CD14-positive monocyte (primary cell): Measurements from ENCODE around the gene STK38L. TPM values are rescaled to one million over a fixed set of nuclear protein-coding genes. Genes with fewer than 3 reads are reported as not detected.

ENCODE experiments used
- DNase-seq, 3 donors: peaks; one replicate each; pipeline ENCODE4 v3.0.0-alpha.2; 2011 to 2022
- H2AFZ ChIP-seq: 2 replicates; pipeline ENCODE4 v1.6.0; 2012; ENCODE audit warnings: mild to moderate bottlenecking, low read depth, low read length, inconsistent platforms; ENCODE audit not compliant: insufficient read depth, poor library complexity, severe bottlenecking
- H3K27ac ChIP-seq, 2 donors: 1 replicate in 1 of 2; 2 replicates in 1 of 2; pipeline ENCODE4 v1.5.1; 2012 to 2013; ENCODE audit warnings: low read length in 2 of 2, control low read depth in 1 of 2, inconsistent platforms in 1 of 2, low read depth in 1 of 2, mild to moderate bottlenecking in 1 of 2
- H3K27me3 ChIP-seq, 2 donors: one replicate each; pipeline versions ENCODE4 v1.6.0 to v1.6.1; 2011 to 2013; ENCODE audit warnings: low read length in 2 of 2; ENCODE audit not compliant: control insufficient read depth in 2 of 2, insufficient read depth in 2 of 2
- H3K36me3 ChIP-seq, 2 donors: replicated peaks in 1 of 2; 1 replicate in 1 of 2; 2 replicates in 1 of 2; pipeline versions ENCODE4 v1.5.1 to v1.6.1; 2012 to 2013; ENCODE audit warnings: low read length in 2 of 2, control low read depth in 1 of 2, inconsistent platforms in 1 of 2, mild to moderate bottlenecking in 1 of 2; ENCODE audit not compliant: insufficient read depth in 2 of 2, control insufficient read depth in 1 of 2
- H3K4me1 ChIP-seq, 2 donors: 1 replicate in 1 of 2; 2 replicates in 1 of 2; pipeline versions ENCODE4 v1.5.1 to v1.6.1; 2012 to 2013; ENCODE audit warnings: low read length in 2 of 2, control low read depth in 1 of 2, inconsistent platforms in 1 of 2, mild to moderate bottlenecking in 1 of 2, moderate library complexity in 1 of 2; ENCODE audit not compliant: insufficient read depth in 2 of 2, control insufficient read depth in 1 of 2
- H3K4me2 ChIP-seq: replicated peaks from 2 replicates; pipeline ENCODE3; 2012; ENCODE audit warnings: low read length, moderate library complexity, mild to moderate bottlenecking; ENCODE audit not compliant: poor library complexity, severe bottlenecking; ENCODE audit errors: extremely low read depth
- H3K4me3 ChIP-seq, 3 experiments: fragments of 200-600 bp in 1 of 3; sonication (generic) in 1 of 3; replicated peaks in 1 of 3; 1 replicate in 2 of 3; 2 replicates in 1 of 3; pipeline ENCODE4 v1.5.1; 2011 to 2013; ENCODE audit warnings: low read length in 3 of 3, mild to moderate bottlenecking in 3 of 3, control low read depth in 2 of 3, low read depth in 2 of 3, inconsistent platforms in 1 of 3, moderate library complexity in 1 of 3
- H3K79me2 ChIP-seq: 2 replicates; pipeline ENCODE4 v1.6.0; 2012; ENCODE audit warnings: mild to moderate bottlenecking, control low read depth, inconsistent platforms, low read length, moderate library complexity; ENCODE audit not compliant: insufficient read depth
- H3K9ac ChIP-seq: 2 replicates; pipeline ENCODE4 v1.6.0; 2017; ENCODE audit warnings: low read length, mild to moderate bottlenecking; ENCODE audit not compliant: insufficient read depth, poor library complexity, severe bottlenecking
- H3K9me3 ChIP-seq, 2 donors: replicated peaks in 1 of 2; 1 replicate in 1 of 2; 2 replicates in 1 of 2; pipeline versions ENCODE4 v1.5.1 to v1.6.1; 2012 to 2013; ENCODE audit warnings: low read length in 2 of 2, control low read depth in 1 of 2; ENCODE audit not compliant: control insufficient read depth in 1 of 2, insufficient read depth in 1 of 2
- H4K20me1 ChIP-seq: 2 replicates; pipeline ENCODE4 v1.6.0; 2012; ENCODE audit warnings: mild to moderate bottlenecking, low read length, control low read depth, moderate library complexity; ENCODE audit not compliant: insufficient read depth
- H3K27ac Mint-ChIP-seq, 7 donors: one replicate each; pipeline ENCODE4 v1.8.0; 2020; ENCODE audit warnings: mild to moderate bottlenecking in 7 of 7, mixed read lengths in 7 of 7, moderate library complexity in 6 of 7, inconsistent platforms in 2 of 7
- H3K27me3 Mint-ChIP-seq, 3 donors: one replicate each; pipeline ENCODE4 v1.8.0; 2021 to 2022; ENCODE audit warnings: low read depth in 3 of 3, mild to moderate bottlenecking in 3 of 3, mixed read lengths in 3 of 3, moderate library complexity in 3 of 3, inconsistent platforms in 1 of 3
- H3K36me3 Mint-ChIP-seq, 2 donors: one replicate each; pipeline ENCODE4 v1.8.0; 2020; ENCODE audit warnings: mixed read lengths in 2 of 2, inconsistent platforms in 1 of 2, mild to moderate bottlenecking in 1 of 2
- H3K4me1 Mint-ChIP-seq: one replicate; pipeline ENCODE4 v1.8.0; 2020; ENCODE audit warnings: mild to moderate bottlenecking, mixed read lengths
- H3K4me3 Mint-ChIP-seq, 2 donors: one replicate each; pipeline ENCODE4 v1.8.0; 2020; ENCODE audit warnings: mild to moderate bottlenecking in 2 of 2, mixed read lengths in 2 of 2, moderate library complexity in 1 of 2
- H3K9me3 Mint-ChIP-seq, 7 donors: one replicate each; pipeline ENCODE4 v1.8.0; 2020 to 2022; ENCODE audit warnings: mixed read lengths in 7 of 7, mild to moderate bottlenecking in 6 of 7, moderate library complexity in 6 of 7, inconsistent platforms in 2 of 7
- WGBS: methylation state at CpG from one replicate; pipeline ENCODE4 v1.1.5; 2013; ENCODE audit warnings: missing lambda C conversion rate; ENCODE audit not compliant: insufficient coverage; 5-methylcytosine and 5-hydroxymethylcytosine counted together
- intact Hi-C, 2 donors: fragments of 100-400 bp; cut with micrococcal nuclease; formaldehyde crosslinking; loops; one replicate each; pipeline versions ENCODE4 v1.15.0 to v1.15.1; 2023
- polyA plus RNA-seq, 3 donors: library from polyadenylated mRNA; depleted of rRNA in 1 of 3; unstranded in 2 of 3; stranded (reverse) in 1 of 3; fragments of 300-500 nt in 2 of 3; fragments of >200 nt in 1 of 3; fragmentation: Illumina TruSeq in 2 of 3; gene quantifications; 1 replicate in 2 of 3; 2 replicates in 1 of 3; pipeline ENCODE4 v1.2.3, GENCODE V29; 2012 to 2021
- TF ChIP-seq, protein P1 (sequence below): fragments of 200-600 bp; IDR thresholded peaks from one replicate; pipeline ENCODE4 v1.8.0; 2022; ENCODE audit warnings: antibody characterized with exemption, mild to moderate bottlenecking

STK38L gene
- polyA plus RNA-seq, 3 donors: 20.0 to 29.5 (median 20.5) TPM

DNA sequence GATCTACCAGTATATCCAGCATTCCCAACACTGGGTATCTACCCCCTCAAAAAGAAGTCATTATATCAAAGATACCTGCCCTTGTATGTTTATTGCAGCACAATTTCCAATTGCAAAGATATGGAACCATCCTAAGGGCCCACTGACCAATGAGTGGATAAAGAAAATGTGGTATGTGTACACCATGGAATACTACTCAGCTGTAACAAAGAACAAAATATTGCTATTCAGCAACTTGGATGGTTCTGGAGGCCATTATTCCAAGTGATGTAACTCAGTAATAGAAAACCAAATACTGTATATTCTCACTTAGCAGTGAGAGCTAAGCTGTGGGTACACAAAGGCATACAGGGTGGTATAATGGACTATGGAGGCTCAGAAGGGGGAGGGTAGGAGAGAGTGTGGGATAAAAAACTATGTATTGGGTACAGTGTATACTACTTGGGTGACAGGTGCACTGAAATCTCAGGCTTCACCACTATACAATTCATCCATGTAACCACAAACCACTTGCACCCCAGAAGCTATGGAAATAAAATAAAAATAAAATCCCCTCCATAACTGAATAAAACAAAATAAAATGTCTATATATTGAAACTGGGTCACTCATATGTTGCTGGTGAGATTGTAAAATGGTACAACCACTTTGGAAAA, 34.7 kb upstream of the STK38L start:
- Histone ChIP-seq H3K4me2 (no peak overlapping the region), H3K9ac (no peak overlapping the region), H3K36me3 (no peaks in the 10 kb centered on the region), H3K79me2 (no peaks in the 10 kb centered on the region), H3K4me1 (no peaks in the 10 kb centered on the region), H3K27me3 (no peaks in the 10 kb centered on the region), H3K27ac (no peak overlapping the region), H3K9me3 (peaks cover 7 to 9% of the 10 kb centered on the region in 2 donors), H3K4me3 (no peak overlapping the region), H4K20me1 (no peaks in the 10 kb centered on the region), H2AFZ (no peak overlapping the region)
- TF ChIP-seq, protein P1, sequence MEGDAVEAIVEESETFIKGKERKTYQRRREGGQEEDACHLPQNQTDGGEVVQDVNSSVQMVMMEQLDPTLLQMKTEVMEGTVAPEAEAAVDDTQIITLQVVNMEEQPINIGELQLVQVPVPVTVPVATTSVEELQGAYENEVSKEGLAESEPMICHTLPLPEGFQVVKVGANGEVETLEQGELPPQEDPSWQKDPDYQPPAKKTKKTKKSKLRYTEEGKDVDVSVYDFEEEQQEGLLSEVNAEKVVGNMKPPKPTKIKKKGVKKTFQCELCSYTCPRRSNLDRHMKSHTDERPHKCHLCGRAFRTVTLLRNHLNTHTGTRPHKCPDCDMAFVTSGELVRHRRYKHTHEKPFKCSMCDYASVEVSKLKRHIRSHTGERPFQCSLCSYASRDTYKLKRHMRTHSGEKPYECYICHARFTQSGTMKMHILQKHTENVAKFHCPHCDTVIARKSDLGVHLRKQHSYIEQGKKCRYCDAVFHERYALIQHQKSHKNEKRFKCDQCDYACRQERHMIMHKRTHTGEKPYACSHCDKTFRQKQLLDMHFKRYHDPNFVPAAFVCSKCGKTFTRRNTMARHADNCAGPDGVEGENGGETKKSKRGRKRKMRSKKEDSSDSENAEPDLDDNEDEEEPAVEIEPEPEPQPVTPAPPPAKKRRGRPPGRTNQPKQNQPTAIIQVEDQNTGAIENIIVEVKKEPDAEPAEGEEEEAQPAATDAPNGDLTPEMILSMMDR: no peak
- intact Hi-C loops: no loop called here
- Mint-ChIP-seq H3K27ac (no peak overlapping the region), H3K27me3 (peaks cover 0 to 1% (median 0%) of the 10 kb centered on the region in 3 donors), H3K36me3 (no peaks in the 10 kb centered on the region), H3K4me3 (no peak overlapping the region), H3K9me3 (peaks cover 2 to 12% (median 7%) of the 10 kb centered on the region in 7 donors), H3K4me1 (no peaks in the 10 kb centered on the region)
- no peak for DNase-seq

DNA sequence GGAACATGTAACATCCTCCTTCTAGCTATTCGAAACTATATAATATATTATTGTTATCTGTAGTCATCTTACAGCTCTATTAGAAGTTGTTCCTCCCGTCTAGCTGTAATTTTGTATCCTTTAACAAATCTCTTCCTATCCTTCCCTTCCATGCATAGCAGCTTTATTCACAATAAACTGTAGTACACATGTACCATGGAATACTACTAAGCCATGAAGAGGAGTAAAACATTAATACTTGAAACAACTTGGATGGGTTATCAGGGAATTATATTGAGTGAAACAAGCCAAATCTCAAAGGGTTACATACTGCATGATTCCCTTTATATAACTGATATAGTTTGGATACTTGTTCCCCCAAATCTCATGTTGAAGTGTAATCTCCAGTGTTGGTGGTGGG, 33.9 kb upstream of the STK38L start:
- no CpG with 5 or more reads among the region's 2 CpGs for WGBS
- H3K4me1 Mint-ChIP-seq: no peaks in the 10 kb centered on the region
- H3K4me3 Mint-ChIP-seq: no peak overlapping the region

More for the DNA sequence above, 33.9 kb upstream of the STK38L start:
- no peaks in the 10 kb centered on the region for H3K4me1 ChIP-seq
- no peak overlapping the region for H3K4me3 ChIP-seq
- no peaks in the 10 kb centered on the region for H3K79me2 ChIP-seq
- no peaks in the 10 kb centered on the region for H3K36me3 Mint-ChIP-seq
- no peak overlapping the region for H2AFZ ChIP-seq
- no peak overlapping the region for H3K9ac ChIP-seq
- H3K27ac Mint-ChIP-seq: no peak overlapping the region
- no peaks in the 10 kb centered on the region for H3K27me3 ChIP-seq
- H3K27ac ChIP-seq: no peak overlapping the region
- no peaks in the 10 kb centered on the region for H3K36me3 ChIP-seq
- DNase-seq: no peak
- H3K9me3 Mint-ChIP-seq: peaks cover 2 to 12% (median 7%) of the 10 kb centered on the region in 7 donors
- no peaks in the 10 kb centered on the region for H4K20me1 ChIP-seq
- intact Hi-C loops: no loop called here
- H3K27me3 Mint-ChIP-seq: peaks cover 0 to 1% (median 0%) of the 10 kb centered on the region in 3 donors
- TF ChIP-seq, protein P1: no peak
- peaks cover 8 to 9% of the 10 kb centered on the region in 2 donors for H3K9me3 ChIP-seq
- no peak overlapping the region for H3K4me2 ChIP-seq
